Measurements from ENCODE around the gene RAB5IF. TPM values are rescaled to one million over a fixed set of nuclear protein-coding genes. Genes with fewer than 3 reads are reported as not detected.

RAB5IF gene
- total and polyA plus RNA-seq, 2 of the 13 experiments (the other 11 are each of a cell fraction or from before 2014, with no cell fraction given) = 261 to 305 TPM

DNA sequence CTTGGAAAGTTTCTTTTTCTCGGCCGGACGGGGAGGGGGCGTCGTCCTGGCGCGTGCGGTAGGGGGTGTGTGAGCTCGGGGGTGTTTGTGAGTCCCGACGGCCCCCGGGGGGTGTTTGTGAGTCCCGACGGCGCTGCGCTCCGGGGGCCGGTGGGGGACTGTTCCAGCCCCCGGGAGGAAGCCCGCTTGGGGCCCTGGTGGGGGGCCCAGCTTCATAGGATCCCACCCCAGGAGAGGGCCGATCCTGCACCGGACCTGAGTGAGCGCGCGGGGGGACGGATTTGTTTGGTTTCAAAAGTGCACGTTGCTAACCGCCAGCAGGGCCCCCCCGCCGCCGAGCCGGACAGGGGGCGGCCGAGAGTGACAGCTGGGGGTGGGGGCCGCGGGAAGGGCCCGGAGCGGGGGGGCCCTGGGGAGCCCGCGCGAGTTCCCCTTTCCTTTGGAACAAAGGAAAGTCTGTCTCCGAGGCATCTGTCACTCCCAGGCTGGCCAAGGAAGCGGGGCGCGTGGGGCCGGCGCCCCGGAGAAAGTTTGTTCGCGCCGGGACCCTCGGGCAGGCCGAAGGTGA, 31.7 kb upstream of the RAB5IF start (continued):
- TF ChIP-seq, protein P1, sequence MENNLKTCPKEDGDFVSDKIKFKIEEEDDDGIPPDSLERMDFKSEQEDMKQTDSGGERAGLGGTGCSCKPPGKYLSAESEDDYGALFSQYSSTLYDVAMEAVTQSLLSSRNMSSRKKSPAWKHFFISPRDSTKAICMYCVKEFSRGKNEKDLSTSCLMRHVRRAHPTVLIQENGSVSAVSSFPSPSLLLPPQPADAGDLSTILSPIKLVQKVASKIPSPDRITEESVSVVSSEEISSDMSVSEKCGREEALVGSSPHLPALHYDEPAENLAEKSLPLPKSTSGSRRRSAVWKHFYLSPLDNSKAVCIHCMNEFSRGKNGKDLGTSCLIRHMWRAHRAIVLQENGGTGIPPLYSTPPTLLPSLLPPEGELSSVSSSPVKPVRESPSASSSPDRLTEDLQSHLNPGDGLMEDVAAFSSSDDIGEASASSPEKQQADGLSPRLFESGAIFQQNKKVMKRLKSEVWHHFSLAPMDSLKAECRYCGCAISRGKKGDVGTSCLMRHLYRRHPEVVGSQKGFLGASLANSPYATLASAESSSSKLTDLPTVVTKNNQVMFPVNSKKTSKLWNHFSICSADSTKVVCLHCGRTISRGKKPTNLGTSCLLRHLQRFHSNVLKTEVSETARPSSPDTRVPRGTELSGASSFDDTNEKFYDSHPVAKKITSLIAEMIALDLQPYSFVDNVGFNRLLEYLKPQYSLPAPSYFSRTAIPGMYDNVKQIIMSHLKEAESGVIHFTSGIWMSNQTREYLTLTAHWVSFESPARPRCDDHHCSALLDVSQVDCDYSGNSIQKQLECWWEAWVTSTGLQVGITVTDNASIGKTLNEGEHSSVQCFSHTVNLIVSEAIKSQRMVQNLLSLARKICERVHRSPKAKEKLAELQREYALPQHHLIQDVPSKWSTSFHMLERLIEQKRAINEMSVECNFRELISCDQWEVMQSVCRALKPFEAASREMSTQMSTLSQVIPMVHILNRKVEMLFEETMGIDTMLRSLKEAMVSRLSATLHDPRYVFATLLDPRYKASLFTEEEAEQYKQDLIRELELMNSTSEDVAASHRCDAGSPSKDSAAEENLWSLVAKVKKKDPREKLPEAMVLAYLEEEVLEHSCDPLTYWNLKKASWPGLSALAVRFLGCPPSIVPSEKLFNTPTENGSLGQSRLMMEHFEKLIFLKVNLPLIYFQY (CRISPR knock-in tag; IDR thresholded peaks at IDR 0.05; ENCODE audit: borderline replicate concordance) = no peak
- 0 out of 2 replicates have a peak, but pooled peaks have one; percentile 18 for TF ChIP-seq ZBTB44 (CRISPR knock-in tag; IDR thresholded peaks at IDR 0.05)
- no peak for TF ChIP-seq ZNF687 (CRISPR knock-in tag; IDR thresholded peaks at IDR 0.05)
- 0 out of 2 replicates have a peak, but pooled peaks have one; percentile 16 for TF ChIP-seq ZFP82 (CRISPR knock-in tag; IDR thresholded peaks at IDR 0.05; ENCODE audit: borderline replicate concordance)
- TF ChIP-seq, protein P2, sequence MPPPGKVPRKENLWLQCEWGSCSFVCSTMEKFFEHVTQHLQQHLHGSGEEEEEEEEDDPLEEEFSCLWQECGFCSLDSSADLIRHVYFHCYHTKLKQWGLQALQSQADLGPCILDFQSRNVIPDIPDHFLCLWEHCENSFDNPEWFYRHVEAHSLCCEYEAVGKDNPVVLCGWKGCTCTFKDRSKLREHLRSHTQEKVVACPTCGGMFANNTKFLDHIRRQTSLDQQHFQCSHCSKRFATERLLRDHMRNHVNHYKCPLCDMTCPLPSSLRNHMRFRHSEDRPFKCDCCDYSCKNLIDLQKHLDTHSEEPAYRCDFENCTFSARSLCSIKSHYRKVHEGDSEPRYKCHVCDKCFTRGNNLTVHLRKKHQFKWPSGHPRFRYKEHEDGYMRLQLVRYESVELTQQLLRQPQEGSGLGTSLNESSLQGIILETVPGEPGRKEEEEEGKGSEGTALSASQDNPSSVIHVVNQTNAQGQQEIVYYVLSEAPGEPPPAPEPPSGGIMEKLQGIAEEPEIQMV (CRISPR knock-in tag; IDR thresholded peaks at IDR 0.05; ENCODE audit: low read depth) = peak; percentile 75; the same call in 1 of the 2 replicates
- TF ChIP-seq SOX13 (IDR thresholded peaks at IDR 0.05) = no peak
- peak in 1 of 2 experiments; percentile 6; a peak in 2 of 4 replicates for TF ChIP-seq SOX13 (CRISPR knock-in tag; conservative IDR thresholded peaks at IDR 0.05 in 1 of 2, IDR thresholded peaks at IDR 0.05 in 1 of 2)
- TF ChIP-seq ZSCAN29 (CRISPR knock-in tag; conservative IDR thresholded peaks at IDR 0.05) = no peak
- no peak for TF ChIP-seq NFIB (CRISPR knock-in tag; IDR thresholded peaks at IDR 0.05; ENCODE audit: borderline replicate concordance)
- TF ChIP-seq, protein P3, sequence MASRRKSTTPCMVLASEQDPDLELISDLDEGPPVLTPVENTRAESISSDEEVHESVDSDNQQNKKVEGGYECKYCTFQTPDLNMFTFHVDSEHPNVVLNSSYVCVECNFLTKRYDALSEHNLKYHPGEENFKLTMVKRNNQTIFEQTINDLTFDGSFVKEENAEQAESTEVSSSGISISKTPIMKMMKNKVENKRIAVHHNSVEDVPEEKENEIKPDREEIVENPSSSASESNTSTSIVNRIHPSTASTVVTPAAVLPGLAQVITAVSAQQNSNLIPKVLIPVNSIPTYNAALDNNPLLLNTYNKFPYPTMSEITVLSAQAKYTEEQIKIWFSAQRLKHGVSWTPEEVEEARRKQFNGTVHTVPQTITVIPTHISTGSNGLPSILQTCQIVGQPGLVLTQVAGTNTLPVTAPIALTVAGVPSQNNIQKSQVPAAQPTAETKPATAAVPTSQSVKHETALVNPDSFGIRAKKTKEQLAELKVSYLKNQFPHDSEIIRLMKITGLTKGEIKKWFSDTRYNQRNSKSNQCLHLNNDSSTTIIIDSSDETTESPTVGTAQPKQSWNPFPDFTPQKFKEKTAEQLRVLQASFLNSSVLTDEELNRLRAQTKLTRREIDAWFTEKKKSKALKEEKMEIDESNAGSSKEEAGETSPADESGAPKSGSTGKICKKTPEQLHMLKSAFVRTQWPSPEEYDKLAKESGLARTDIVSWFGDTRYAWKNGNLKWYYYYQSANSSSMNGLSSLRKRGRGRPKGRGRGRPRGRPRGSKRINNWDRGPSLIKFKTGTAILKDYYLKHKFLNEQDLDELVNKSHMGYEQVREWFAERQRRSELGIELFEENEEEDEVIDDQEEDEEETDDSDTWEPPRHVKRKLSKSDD (CRISPR knock-in tag; IDR thresholded peaks at IDR 0.05; ENCODE audit: low read depth) = no peak
- 0 out of 2 replicates have a peak, but pooled peaks have one; percentile 32 for TF ChIP-seq NAIF1 (CRISPR knock-in tag; IDR thresholded peaks at IDR 0.05; ENCODE audit: borderline replicate concordance)

All from HepG2 (cell line).